ENCODE measurements around the gene CCDC178.

Gene CCDC178

DNA sequence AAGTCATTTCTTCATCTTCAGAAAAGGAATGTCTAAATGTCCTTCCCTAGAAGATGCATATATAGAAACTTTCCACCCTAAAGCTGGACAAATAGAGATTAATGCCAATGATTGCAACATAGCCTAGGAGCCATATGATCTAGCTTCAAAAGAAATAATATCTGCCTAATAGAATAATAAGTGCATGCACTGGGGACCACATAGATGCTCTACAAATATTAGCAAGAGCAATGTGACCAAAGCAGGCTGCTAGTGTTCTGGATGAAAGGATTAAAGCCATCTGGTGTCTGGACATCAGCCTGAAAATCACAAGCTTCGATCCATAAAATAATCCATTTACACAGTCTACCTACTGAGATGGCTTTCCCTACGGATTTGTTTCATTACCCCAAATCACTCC lies 387.6 kb downstream of the CCDC178 start:
- TF ChIP-seq, protein P1, sequence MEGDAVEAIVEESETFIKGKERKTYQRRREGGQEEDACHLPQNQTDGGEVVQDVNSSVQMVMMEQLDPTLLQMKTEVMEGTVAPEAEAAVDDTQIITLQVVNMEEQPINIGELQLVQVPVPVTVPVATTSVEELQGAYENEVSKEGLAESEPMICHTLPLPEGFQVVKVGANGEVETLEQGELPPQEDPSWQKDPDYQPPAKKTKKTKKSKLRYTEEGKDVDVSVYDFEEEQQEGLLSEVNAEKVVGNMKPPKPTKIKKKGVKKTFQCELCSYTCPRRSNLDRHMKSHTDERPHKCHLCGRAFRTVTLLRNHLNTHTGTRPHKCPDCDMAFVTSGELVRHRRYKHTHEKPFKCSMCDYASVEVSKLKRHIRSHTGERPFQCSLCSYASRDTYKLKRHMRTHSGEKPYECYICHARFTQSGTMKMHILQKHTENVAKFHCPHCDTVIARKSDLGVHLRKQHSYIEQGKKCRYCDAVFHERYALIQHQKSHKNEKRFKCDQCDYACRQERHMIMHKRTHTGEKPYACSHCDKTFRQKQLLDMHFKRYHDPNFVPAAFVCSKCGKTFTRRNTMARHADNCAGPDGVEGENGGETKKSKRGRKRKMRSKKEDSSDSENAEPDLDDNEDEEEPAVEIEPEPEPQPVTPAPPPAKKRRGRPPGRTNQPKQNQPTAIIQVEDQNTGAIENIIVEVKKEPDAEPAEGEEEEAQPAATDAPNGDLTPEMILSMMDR (IDR thresholded peaks at IDR 0.05; ENCODE audit: unreplicated experiment in 3 of 3): no peak

DNA sequence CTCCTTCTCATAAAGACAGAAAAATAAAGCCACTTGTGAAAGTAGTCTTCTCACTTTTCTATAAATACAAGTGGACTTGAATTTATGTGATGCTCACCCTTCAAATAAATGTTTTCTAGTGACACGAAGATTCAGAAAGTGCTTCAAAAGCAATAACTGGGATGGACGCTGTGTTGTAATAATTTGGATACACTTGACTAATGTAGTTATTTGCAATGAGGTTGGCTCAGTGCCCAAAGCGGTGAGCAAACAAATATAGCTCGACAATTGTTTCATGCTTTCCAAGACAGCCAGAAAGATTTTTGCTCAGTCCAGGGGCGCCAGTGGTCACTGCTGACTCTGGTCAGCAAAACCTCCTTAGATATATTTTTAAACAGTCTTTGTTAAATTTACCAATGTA lies 389.1 kb downstream of the CCDC178 start:
- no peaks in the 10 kb centered on the region for H3K9me3 Mint-ChIP-seq

More for the DNA sequence above, 387.6 kb downstream of the CCDC178 start:
- no peak overlapping the region for H3K27ac Mint-ChIP-seq
- H3K4me3 Mint-ChIP-seq: no peak overlapping the region
- peaks cover 7% of the 10 kb centered on the region for H3K4me1 Mint-ChIP-seq
- H3K9me3 Mint-ChIP-seq: no peaks in the 10 kb centered on the region
- no peaks in the 10 kb centered on the region for H3K36me3 Mint-ChIP-seq (ENCODE audit: low read depth)
- H3K27me3 Mint-ChIP-seq (ENCODE audit: low read depth): no peaks in the 10 kb centered on the region

DNA sequence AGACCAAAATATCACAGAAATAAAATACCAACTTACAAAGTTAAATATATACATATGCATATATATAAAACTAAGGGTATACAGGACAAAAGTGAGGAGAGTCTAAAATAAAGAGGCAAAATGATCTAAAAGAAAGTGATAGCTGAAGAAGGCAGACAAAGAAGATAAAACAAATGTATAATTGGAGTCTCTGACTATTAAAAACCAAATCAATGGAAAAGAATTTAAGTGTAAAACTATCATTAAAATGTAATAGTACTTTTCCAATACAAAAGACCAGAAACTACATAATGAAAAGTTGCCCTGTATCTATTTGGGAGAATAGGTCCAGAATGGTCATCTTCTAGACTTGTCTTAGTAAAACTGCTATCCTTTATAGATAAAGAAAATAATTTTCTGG lies 400.3 kb downstream of the CCDC178 start:
- no peaks in the 10 kb centered on the region for H3K4me1 Mint-ChIP-seq
- TF ChIP-seq, protein P1 (IDR thresholded peaks at IDR 0.05; ENCODE audit: unreplicated experiment in 3 of 3): no peak
- no peak overlapping the region for H3K27ac Mint-ChIP-seq
- peaks cover 4% of the 10 kb centered on the region for H3K36me3 Mint-ChIP-seq (ENCODE audit: low read depth)
- H3K4me3 Mint-ChIP-seq: no peak overlapping the region
- H3K9me3 Mint-ChIP-seq: peaks cover 27% of the 10 kb centered on the region
- H3K27me3 Mint-ChIP-seq (ENCODE audit: low read depth): no peaks in the 10 kb centered on the region

More for the DNA sequence above, 389.1 kb downstream of the CCDC178 start:
- H3K4me1 Mint-ChIP-seq: peaks cover 7% of the 10 kb centered on the region
- H3K27me3 Mint-ChIP-seq (ENCODE audit: low read depth): no peaks in the 10 kb centered on the region
- no peak overlapping the region for H3K4me3 Mint-ChIP-seq
- TF ChIP-seq, protein P1 (IDR thresholded peaks at IDR 0.05; ENCODE audit: unreplicated experiment in 3 of 3): no peak
- H3K27ac Mint-ChIP-seq: no peak overlapping the region
- no peaks in the 10 kb centered on the region for H3K36me3 Mint-ChIP-seq (ENCODE audit: low read depth)

DNA sequence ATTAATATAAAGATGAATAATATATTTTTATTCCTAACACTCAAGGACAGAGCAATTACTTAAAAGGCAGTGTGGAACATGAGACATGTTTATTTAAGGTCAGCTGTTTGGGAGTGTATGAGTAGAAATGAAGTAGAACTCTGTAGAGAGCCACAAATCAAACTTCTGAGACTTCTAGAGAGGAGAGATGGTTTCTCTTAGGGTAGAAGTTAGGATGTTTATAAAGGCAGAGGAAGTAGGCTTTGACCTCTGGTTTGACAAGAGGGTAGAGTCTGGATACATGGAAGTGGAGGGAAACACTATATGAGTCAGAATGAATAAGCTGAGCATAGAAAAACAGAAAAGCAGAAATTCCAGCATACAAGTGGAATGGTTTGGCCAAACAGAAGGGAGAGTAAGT lies 405.6 kb downstream of the CCDC178 start:
- Mint-ChIP-seq H3K4me1 (no peaks in the 10 kb centered on the region), H3K9me3 (peaks cover 20% of the 10 kb centered on the region), H3K27me3 (ENCODE audit: low read depth) (no peaks in the 10 kb centered on the region), H3K36me3 (ENCODE audit: low read depth) (peaks cover 4% of the 10 kb centered on the region), H3K4me3 (no peak overlapping the region), H3K27ac (no peak overlapping the region)
- TF ChIP-seq, protein P1 (IDR thresholded peaks at IDR 0.05; ENCODE audit: unreplicated experiment in 3 of 3): no peak

DNA sequence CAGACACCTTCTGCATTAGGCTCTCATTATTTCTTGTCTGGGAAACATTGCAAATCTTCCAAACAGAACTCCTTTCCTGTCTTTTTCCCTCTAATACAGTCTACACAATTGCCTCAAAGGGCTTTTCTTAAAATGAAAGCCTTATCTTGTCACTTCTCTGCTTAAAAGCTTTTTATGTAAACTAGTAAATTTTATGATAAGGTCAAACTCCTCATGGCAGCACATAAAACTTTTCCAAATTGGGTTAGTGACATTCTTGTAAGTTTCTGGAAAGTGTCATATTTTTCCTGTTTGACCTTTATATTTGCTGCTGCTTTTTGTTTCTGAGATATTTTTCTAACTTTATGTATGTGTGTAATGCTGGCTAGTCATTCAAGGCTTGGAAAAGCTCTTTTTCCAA lies 406.3 kb downstream of the CCDC178 start:
- Mint-ChIP-seq H3K4me1 (no peaks in the 10 kb centered on the region), H3K36me3 (ENCODE audit: low read depth) (no peaks in the 10 kb centered on the region), H3K27ac (no peak overlapping the region), H3K9me3 (peaks cover 14% of the 10 kb centered on the region), H3K27me3 (ENCODE audit: low read depth) (no peaks in the 10 kb centered on the region), H3K4me3 (no peak overlapping the region)
- TF ChIP-seq, protein P1 (IDR thresholded peaks at IDR 0.05; ENCODE audit: unreplicated experiment in 3 of 3): no peak

DNA sequence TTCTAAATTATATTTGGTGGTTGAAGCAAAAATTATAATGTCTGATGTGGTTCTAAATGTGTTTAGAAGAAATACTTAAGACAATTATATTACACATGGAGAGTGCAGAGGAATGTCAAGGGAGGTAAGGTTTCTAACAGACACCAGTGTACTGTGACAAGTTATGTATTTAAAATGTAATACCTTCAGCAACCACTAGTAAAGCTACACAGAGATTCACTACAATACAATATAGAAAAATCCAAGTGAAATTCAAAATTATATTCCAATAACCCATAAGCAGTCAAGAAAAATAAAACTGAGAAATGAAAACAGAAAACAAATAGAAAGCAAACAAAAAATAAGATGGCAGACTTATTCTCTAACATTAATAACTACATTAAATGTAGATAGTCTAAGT lies 418.2 kb downstream of the CCDC178 start:
- Mint-ChIP-seq H3K27ac (no peak overlapping the region), H3K9me3 (peaks cover 2% of the 10 kb centered on the region), H3K4me3 (no peak overlapping the region), H3K36me3 (ENCODE audit: low read depth) (no peaks in the 10 kb centered on the region), H3K27me3 (ENCODE audit: low read depth) (no peaks in the 10 kb centered on the region), H3K4me1 (no peaks in the 10 kb centered on the region)
- TF ChIP-seq, protein P1 (IDR thresholded peaks at IDR 0.05; ENCODE audit: unreplicated experiment in 3 of 3): peak in 1 of 3 experiments; percentile 30

Measured in nephron (organoid).